ENCODE measurements around the gene C19orf85. TPM values are rescaled to one million over a fixed set of nuclear protein-coding genes. Genes with fewer than 3 reads are reported as not detected.
A peak's percentile ranks its signal among the peaks of the same experiment; 100 is the strongest.
"Not testable (repeated sequence)": the region's sequence is repeated elsewhere in the genome, so short reads cannot be mapped to it uniquely, and the experiment has no call there.

The C19orf85 gene
- total RNA-seq, 1 donor from 2014 or later = not detected

DNA sequence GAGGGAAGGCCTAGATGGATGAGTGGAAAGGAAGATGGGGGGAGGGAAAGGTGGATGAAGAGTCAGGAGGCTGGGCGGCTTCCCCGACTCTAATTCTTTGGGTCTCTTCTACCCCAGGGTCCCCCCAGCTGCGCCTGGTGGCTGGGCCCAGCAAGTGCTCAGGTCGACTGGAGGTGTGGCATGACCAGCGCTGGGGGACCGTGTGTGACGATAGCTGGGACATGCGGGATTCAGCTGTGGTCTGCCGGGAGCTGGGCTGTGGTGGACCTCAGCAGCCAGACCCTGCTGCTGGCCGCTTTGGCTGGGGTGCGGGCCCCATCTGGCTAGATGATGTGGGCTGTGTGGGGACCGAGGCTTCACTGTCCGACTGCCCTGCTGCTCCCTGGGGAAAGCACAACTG lies 33.2 kb upstream of the C19orf85 start:
- Histone ChIP-seq H3K27me3 (ENCODE audit: control insufficient read depth in 3 of 3, insufficient read depth in 3 of 3, low read length in 3 of 3) (peaks cover 2 to 14% (median 7%) of the 10 kb centered on the region in 3 donors), H3K9me3 (ENCODE audit: control insufficient read depth in 3 of 3, low read length in 3 of 3) (no peaks in the 10 kb centered on the region), H3K4me1 (ENCODE audit: control insufficient read depth in 3 of 3, insufficient read depth in 3 of 3, low read length in 3 of 3) (peaks cover 6 to 10% (median 7%) of the 10 kb centered on the region in 3 donors), H3K36me3 (ENCODE audit: control insufficient read depth in 3 of 3, insufficient read depth in 3 of 3, low read length in 3 of 3) (peaks cover 0 to 11% (median 0%) of the 10 kb centered on the region in 3 donors), H3K27ac (ENCODE audit: low read depth, low read length) (no peak overlapping the region), H3K4me3 (ENCODE audit: low read length in 3 of 3) (no peak overlapping the region), H3K9ac (ENCODE audit: low read depth in 1 of 3, low read length in 3 of 3) (no peak overlapping the region)

DNA sequence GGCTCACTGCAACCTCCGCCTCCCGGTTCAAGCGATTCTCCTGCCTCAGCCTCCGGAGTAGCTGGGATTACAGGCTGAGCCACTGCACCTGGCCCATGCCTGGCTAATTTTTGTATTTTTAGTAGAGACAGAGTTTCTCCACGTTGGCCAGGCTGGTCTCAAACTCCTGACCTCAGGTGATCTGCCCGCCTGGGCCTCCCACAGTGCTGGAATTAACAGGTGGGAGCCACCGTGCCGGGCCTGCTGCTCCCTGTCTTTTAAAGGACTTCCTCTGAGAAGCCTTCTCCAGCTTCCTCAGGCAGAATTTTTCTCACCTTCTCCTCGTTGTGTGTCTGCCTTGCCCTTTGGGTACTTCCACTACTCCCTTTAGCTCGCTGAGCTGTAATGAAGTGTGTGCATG lies 32.3 kb upstream of the C19orf85 start:
- not testable (repeated sequence) for H3K4me3 ChIP-seq (ENCODE audit: low read length in 3 of 3); H3K9me3 ChIP-seq (ENCODE audit: control insufficient read depth in 3 of 3, low read length in 3 of 3); H3K9ac ChIP-seq (ENCODE audit: low read depth in 1 of 3, low read length in 3 of 3); H3K27ac ChIP-seq (ENCODE audit: low read depth, low read length)
- H3K4me1 ChIP-seq (ENCODE audit: control insufficient read depth in 3 of 3, insufficient read depth in 3 of 3, low read length in 3 of 3) = peaks cover 6 to 10% (median 7%) of the 10 kb centered on the region in 3 donors
- peaks cover 2 to 20% (median 13%) of the 10 kb centered on the region in 3 donors for H3K27me3 ChIP-seq (ENCODE audit: control insufficient read depth in 3 of 3, insufficient read depth in 3 of 3, low read length in 3 of 3)
- H3K36me3 ChIP-seq (ENCODE audit: control insufficient read depth in 3 of 3, insufficient read depth in 3 of 3, low read length in 3 of 3) = peaks cover 0 to 11% (median 0%) of the 10 kb centered on the region in 3 donors

DNA sequence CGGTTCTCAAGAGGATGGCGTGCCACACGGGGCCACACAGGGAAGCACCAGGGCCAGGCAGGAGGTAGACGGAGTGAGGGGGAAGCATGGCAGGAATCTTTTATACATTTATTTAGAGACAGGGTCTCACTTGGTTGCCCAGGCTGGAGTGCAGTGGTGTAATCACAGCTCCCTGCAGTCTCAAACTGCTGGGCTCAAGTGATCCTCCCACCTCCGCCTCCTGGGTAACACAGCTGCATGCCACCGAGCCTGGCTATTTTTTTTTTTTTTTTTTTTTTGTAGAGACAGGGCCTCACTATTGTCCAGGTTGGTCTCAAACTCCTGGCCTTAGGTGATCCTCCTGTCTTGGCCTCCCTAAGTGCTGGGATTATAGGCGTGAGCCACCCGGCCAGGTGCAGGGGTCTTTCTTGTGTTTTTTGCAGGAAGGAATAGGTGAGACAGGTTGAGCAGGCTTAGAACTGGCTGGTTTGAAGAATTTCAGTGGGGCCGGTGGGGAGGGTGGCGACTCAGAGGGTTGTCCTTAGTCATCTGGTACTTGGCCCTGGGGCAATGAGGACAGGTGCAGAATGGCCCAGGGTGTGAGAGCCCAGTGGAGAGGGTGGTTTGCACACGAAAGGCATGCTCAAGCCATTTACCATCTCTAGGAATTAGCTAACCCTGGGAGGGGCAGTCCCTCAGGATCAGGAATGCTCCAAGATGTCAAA lies 31.2 kb upstream of the C19orf85 start:
- Histone ChIP-seq H3K4me1 (ENCODE audit: control insufficient read depth in 3 of 3, insufficient read depth in 3 of 3, low read length in 3 of 3) (peaks cover 6 to 10% (median 7%) of the 10 kb centered on the region in 3 donors), H3K27me3 (ENCODE audit: control insufficient read depth in 3 of 3, insufficient read depth in 3 of 3, low read length in 3 of 3) (peaks cover 2 to 27% (median 23%) of the 10 kb centered on the region in 3 donors), H3K36me3 (ENCODE audit: control insufficient read depth in 3 of 3, insufficient read depth in 3 of 3, low read length in 3 of 3) (peaks cover 0 to 7% (median 0%) of the 10 kb centered on the region in 3 donors), H3K27ac (ENCODE audit: low read depth, low read length) (no peak overlapping the region), H3K4me3 (ENCODE audit: low read length in 3 of 3) (no peak overlapping the region), H3K9me3 (ENCODE audit: control insufficient read depth in 3 of 3, low read length in 3 of 3) (no peaks in the 10 kb centered on the region), H3K9ac (ENCODE audit: low read depth in 1 of 3, low read length in 3 of 3) (no peak overlapping the region)

DNA sequence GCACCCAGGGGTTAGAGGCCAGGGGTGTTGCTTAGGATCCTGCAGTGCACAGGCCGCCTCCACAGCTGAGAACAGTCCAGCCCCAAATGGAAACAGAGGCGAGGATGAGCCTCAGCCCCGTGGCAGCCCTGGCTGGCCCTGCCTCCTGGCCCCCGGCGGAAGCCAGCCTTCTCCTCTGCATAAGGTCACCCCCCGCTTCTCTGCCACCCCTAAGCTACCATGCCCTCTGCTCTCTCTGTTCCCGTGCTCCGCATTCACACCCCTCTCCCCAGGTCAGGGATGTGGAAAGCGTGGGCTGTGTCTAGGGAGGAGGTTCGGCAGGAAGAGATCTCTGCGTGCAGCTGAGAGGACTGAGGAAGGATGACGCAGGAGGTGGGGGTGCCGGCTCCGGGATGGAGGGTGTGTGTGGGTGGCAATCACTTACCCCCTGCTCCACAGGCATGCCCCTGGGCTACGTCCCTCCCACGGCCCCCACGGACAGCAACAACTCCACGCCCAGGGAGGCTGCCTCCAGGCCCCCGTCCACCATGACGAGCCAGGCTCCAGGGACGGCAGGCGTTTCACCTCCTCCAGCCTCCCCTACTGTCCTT lies 29.7 kb upstream of the C19orf85 start:
- Histone ChIP-seq H3K27ac (ENCODE audit: low read depth, low read length) (peak overlapping the region; percentile 66), H3K9ac (ENCODE audit: low read depth in 1 of 3, low read length in 3 of 3) (peak overlapping the region in 2 of 3 donors; percentile 50 to 57), H3K9me3 (ENCODE audit: control insufficient read depth in 3 of 3, low read length in 3 of 3) (no peaks in the 10 kb centered on the region), H3K4me3 (ENCODE audit: low read length in 3 of 3) (peak overlapping the region; percentile 50 to 62 (median 54)), H3K27me3 (ENCODE audit: control insufficient read depth in 3 of 3, insufficient read depth in 3 of 3, low read length in 3 of 3) (peaks cover 7 to 32% (median 24%) of the 10 kb centered on the region in 3 donors), H3K36me3 (ENCODE audit: control insufficient read depth in 3 of 3, insufficient read depth in 3 of 3, low read length in 3 of 3) (no peaks in the 10 kb centered on the region), H3K4me1 (ENCODE audit: control insufficient read depth in 3 of 3, insufficient read depth in 3 of 3, low read length in 3 of 3) (peaks cover 6 to 13% (median 8%) of the 10 kb centered on the region in 3 donors)

DNA sequence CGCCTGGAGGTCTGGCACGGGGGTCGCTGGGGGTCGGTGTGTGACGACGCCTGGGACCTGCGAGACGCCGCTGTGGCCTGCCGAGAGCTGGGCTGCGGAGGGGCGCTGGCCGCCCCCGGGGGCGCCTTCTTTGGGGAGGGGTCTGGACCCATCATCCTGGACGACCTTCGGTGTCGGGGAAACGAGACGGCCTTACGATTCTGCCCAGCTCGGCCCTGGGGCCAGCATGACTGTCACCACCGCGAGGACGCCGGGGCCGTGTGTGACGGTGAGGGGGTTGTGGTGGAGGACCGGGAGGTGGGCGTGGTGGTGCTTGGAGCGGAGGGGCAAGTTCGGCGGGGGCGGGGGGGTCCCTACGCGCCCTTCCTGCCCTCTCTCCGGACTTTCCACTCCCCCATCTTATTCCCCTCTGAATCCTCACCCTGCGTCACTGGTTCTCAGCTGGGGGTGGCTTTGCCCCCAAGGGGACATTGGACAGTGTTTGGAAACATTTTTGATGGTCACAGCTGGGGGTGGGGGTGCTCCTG lies 29.2 kb upstream of the C19orf85 start:
- Histone ChIP-seq H3K36me3 (ENCODE audit: control insufficient read depth in 3 of 3, insufficient read depth in 3 of 3, low read length in 3 of 3) (no peaks in the 10 kb centered on the region), H3K27me3 (ENCODE audit: control insufficient read depth in 3 of 3, insufficient read depth in 3 of 3, low read length in 3 of 3) (peaks cover 9 to 33% (median 24%) of the 10 kb centered on the region in 3 donors), H3K9me3 (ENCODE audit: control insufficient read depth in 3 of 3, low read length in 3 of 3) (no peaks in the 10 kb centered on the region), H3K27ac (ENCODE audit: low read depth, low read length) (peak overlapping the region; percentile 68), H3K4me1 (ENCODE audit: control insufficient read depth in 3 of 3, insufficient read depth in 3 of 3, low read length in 3 of 3) (peaks cover 6 to 13% (median 9%) of the 10 kb centered on the region in 3 donors), H3K4me3 (ENCODE audit: low read length in 3 of 3) (peak overlapping the region in 2 of 3 donors; percentile 50 to 62), H3K9ac (ENCODE audit: low read depth in 1 of 3, low read length in 3 of 3) (peak overlapping the region in 2 of 3 donors; percentile 32 to 60)

DNA sequence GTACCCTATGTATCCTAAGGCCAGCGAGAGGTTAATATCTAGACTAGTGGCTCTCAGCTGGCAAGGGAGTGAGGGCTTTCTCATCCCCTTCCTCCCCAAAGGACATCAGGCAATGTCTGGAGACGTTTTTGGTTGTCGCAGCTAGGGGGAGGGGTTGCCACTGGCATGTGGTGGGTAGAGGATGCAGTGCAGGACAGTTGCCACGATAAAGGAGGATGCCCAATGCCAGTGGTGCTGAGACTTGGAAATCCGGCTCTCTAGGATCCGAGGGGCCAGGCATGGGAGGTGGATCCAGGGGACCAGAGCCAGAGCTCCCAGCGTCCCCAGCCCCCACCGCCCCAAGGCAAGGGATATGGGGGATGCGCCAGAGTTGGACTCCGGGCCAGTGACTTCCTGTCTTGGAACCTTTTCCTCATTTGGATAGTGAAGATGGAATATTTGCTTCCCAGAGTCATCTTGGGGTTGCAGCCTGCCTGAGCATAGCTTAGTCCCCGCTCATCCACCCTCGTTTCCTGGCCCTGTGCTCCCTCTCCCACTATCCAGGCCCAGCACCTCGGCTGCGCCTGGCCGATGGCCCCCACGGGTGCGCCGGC lies 28.6 kb upstream of the C19orf85 start:
- Histone ChIP-seq H3K4me1 (ENCODE audit: control insufficient read depth in 3 of 3, insufficient read depth in 3 of 3, low read length in 3 of 3) (peaks cover 6 to 13% (median 12%) of the 10 kb centered on the region in 3 donors), H3K36me3 (ENCODE audit: control insufficient read depth in 3 of 3, insufficient read depth in 3 of 3, low read length in 3 of 3) (no peaks in the 10 kb centered on the region), H3K27ac (ENCODE audit: low read depth, low read length) (peak overlapping the region; percentile 68), H3K9me3 (ENCODE audit: control insufficient read depth in 3 of 3, low read length in 3 of 3) (no peaks in the 10 kb centered on the region), H3K27me3 (ENCODE audit: control insufficient read depth in 3 of 3, insufficient read depth in 3 of 3, low read length in 3 of 3) (peaks cover 9 to 35% (median 24%) of the 10 kb centered on the region in 3 donors), H3K9ac (ENCODE audit: low read depth in 1 of 3, low read length in 3 of 3) (peak overlapping the region in 2 of 3 donors; percentile 32 to 60), H3K4me3 (ENCODE audit: low read length in 3 of 3) (no peak overlapping the region)

DNA sequence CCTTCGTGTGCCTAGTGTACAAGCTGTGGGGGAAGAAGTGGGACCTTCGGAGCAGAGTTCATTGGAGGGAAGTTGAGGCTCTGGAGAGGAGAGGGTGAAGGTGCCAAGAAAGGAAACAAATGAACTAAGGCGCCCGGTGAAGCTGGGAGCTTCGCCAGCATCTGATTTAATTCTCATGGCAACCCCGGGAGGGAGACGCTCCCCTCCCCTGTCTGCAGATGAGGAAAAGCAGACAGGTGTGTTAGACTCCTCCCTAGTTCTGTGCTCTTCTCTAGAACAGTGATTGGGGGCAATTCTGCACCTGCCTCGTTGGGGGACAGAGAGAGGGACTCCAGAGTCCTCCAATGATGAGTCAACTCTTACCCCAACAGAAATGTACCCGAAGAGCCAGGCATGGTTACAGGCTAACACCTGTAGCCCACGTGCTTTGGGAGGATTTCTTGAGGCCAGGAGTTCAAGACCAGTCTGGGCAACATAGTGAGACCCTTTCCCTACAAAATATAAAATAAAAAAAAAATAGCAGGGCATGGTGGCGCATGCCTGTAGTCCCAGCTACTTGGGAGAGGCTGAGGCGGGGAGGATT lies 27.9 kb upstream of the C19orf85 start:
- H3K36me3 ChIP-seq (ENCODE audit: control insufficient read depth in 3 of 3, insufficient read depth in 3 of 3, low read length in 3 of 3) = no peaks in the 10 kb centered on the region
- no peak overlapping the region for H3K9ac ChIP-seq (ENCODE audit: low read depth in 1 of 3, low read length in 3 of 3)
- no peak overlapping the region for H3K27ac ChIP-seq (ENCODE audit: low read depth, low read length)
- H3K4me1 ChIP-seq (ENCODE audit: control insufficient read depth in 3 of 3, insufficient read depth in 3 of 3, low read length in 3 of 3) = peaks cover 9 to 17% (median 17%) of the 10 kb centered on the region in 3 donors
- H3K27me3 ChIP-seq (ENCODE audit: control insufficient read depth in 3 of 3, insufficient read depth in 3 of 3, low read length in 3 of 3) = peaks cover 9 to 35% (median 24%) of the 10 kb centered on the region in 3 donors
- H3K4me3 ChIP-seq (ENCODE audit: low read length in 3 of 3) = no peak overlapping the region
- H3K9me3 ChIP-seq (ENCODE audit: control insufficient read depth in 3 of 3, low read length in 3 of 3) = no peaks in the 10 kb centered on the region

DNA sequence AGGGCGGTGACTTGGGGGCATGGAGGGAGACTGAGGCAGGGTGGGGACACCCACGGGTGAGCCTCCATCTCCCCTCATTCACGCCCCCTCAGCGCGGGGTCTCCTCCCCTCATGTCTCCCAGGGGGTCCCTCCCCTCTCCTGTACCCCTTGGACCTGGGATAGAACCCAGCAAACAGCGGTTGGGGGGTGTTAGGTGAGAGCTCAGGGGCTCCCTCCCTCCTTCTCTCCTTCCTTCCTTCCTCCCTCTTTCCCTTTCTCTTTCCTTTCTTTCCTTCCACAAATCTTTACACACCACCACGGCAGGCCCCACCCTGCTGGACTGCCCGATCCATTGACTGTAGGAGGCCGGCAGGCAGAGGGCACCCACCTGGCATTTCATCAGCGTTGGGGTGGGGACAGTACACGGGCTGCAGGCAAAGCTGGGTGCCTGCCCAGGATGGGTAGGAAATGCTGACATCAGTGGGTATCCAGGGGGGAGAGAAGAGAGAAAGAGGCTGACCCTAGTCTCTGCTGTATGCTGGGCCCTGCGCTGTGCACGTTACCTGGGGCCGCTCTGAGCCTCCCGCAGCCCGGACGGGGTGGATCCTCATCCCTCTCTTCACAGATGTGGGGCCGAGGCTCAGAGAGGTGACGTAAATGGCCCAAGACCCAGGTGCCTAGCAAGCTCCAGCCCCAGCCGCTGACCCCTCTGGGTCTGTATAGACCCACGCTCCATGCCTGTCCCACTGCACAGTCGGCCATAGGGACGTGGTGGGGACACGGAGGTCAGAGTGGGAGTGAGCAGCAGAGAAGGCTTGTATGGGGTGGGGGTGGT lies 27.2 kb upstream of the C19orf85 start:
- H3K9ac ChIP-seq (ENCODE audit: low read depth in 1 of 3, low read length in 3 of 3) = no peak overlapping the region
- H3K27me3 ChIP-seq (ENCODE audit: control insufficient read depth in 3 of 3, insufficient read depth in 3 of 3, low read length in 3 of 3) = peaks cover 9 to 39% (median 24%) of the 10 kb centered on the region in 3 donors
- H3K9me3 ChIP-seq (ENCODE audit: control insufficient read depth in 3 of 3, low read length in 3 of 3) = no peaks in the 10 kb centered on the region
- peaks cover 13 to 24% (median 23%) of the 10 kb centered on the region in 3 donors for H3K4me1 ChIP-seq (ENCODE audit: control insufficient read depth in 3 of 3, insufficient read depth in 3 of 3, low read length in 3 of 3)
- no peak overlapping the region for H3K27ac ChIP-seq (ENCODE audit: low read depth, low read length)
- no peaks in the 10 kb centered on the region for H3K36me3 ChIP-seq (ENCODE audit: control insufficient read depth in 3 of 3, insufficient read depth in 3 of 3, low read length in 3 of 3)
- H3K4me3 ChIP-seq (ENCODE audit: low read length in 3 of 3) = no peak overlapping the region

Measured in skeletal muscle tissue (tissue), 4 donors.